PC-9 (cell line): Measurements from ENCODE around the gene CLEC4C.

ENCODE experiments used
- CTCF ChIP-seq: fragments of 200-600 bp; sonication (generic); conservative IDR thresholded peaks from 2 replicates; pipeline ENCODE4 v1.6.1; 2017; ENCODE audit warnings: mixed run types, antibody characterized with exemption, mild to moderate bottlenecking, moderate library complexity
- EZH2 ChIP-seq: fragments of 200-600 bp; sonication (generic); IDR thresholded peaks from 2 replicates; pipeline ENCODE4 v1.8.0; 2017; ENCODE audit warnings: antibody characterized with exemption, low read depth

- TF ChIP-seq CTCF (no peak), EZH2 (no peak)
Measured at GRCh38 chr12:7719946-7720730, 27.0 kb downstream of the CLEC4C start.
